ENCODE data around the gene MINDY4. TPM values are rescaled to one million over a fixed set of nuclear protein-coding genes. Genes with fewer than 3 reads are reported as not detected.

Gene MINDY4
- total and polyA plus RNA-seq, 2 of the 8 experiments (the other 6 are each of a cell fraction or from before 2014, with no cell fraction given) = 1.3 to 3.6 TPM

DNA sequence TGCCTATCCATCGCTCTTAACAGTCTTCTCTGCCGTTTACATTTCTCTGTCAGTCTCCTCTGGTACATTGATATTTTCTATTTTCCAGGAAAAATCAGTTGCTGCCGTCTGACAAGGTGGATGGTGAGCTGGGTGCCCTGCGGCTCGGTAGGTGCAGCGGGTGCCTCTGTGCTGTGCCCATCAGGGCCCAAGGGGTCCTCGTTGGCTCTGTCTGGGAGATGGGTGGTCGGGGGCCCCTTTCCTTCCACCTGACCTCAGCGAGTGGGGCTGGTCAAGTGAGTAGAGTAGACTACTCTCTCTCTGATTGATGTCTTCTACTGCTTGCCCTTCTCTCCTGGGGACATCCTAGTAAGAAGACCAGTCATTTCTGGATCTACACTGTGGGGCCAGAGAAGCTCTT is 57.4 kb downstream of the MINDY4 start:
- Histone ChIP-seq H2AK5ac (ENCODE audit: low read depth, low read length) (no peak overlapping the region), H4K5ac (ENCODE audit: insufficient read length, low read depth, low read length) (no peak overlapping the region), H3K23me2 (ENCODE audit: low read depth, low read length) (no peaks in the 10 kb centered on the region), H4K8ac (ENCODE audit: extremely low read depth, insufficient read depth, low read length) (no peak overlapping the region), H2BK120ac (replicated peaks; ENCODE audit: low read depth, low read length) (no peak overlapping the region), H2BK12ac (ENCODE audit: low read depth, low read length) (no peak overlapping the region), H3K18ac (ENCODE audit: extremely low read depth, low read length) (no peak overlapping the region), H3K79me2 (ENCODE audit: control insufficient read depth in 1 of 2, insufficient read depth in 2 of 2, low read length in 2 of 2) (no peaks in the 10 kb centered on the region), H3K4me3 (ENCODE audit: extremely low read depth in 1 of 4, insufficient read depth in 2 of 4, low read depth in 3 of 4, low read length in 4 of 4) (no peak overlapping the region), H3K9ac (replicated peaks in 1 of 4; ENCODE audit: extremely low read depth in 1 of 4, low read depth in 3 of 4, low read length in 3 of 4) (no peak overlapping the region), H3K4me2 (ENCODE audit: insufficient read depth in 1 of 2, low read depth in 2 of 2, low read length in 2 of 2) (no peak overlapping the region), H3K23ac (ENCODE audit: insufficient read length) (no peak overlapping the region), H2BK20ac (ENCODE audit: low read length) (no peak overlapping the region), H3K9me3 (ENCODE audit: insufficient read depth in 2 of 2, low read depth in 1 of 2, low read length in 1 of 2) (peaks cover 4 to 12% of the 10 kb centered on the region in 2 experiments; a peak in 2 of 4 replicates), H2AFZ (ENCODE audit: low read length) (no peak overlapping the region), H3K27ac (ENCODE audit: low read depth, low read length) (no peak overlapping the region), H4K20me1 (replicated peaks in 1 of 2; ENCODE audit: control insufficient read depth in 1 of 2, insufficient read depth in 2 of 2, low read length in 2 of 2) (no peaks in the 10 kb centered on the region), H3K56ac (replicated peaks; ENCODE audit: insufficient read length, low read depth, low read length) (no peak overlapping the region), H2BK5ac (ENCODE audit: low read depth, low read length) (no peak overlapping the region), H3K27me3 (replicated peaks in 1 of 4; ENCODE audit: control insufficient read depth in 3 of 4, extremely low read depth in 1 of 4, insufficient read depth in 3 of 4, low read length in 3 of 4) (no peaks in the 10 kb centered on the region), H3K14ac (ENCODE audit: insufficient read length) (no peak overlapping the region), H4K91ac (replicated peaks; ENCODE audit: insufficient read length, low read length) (no peak overlapping the region), H2BK15ac (ENCODE audit: low read length) (no peak overlapping the region), H3K79me1 (ENCODE audit: low read depth, low read length) (no peaks in the 10 kb centered on the region), H3K36me3 (ENCODE audit: control insufficient read depth in 2 of 4, insufficient read depth in 4 of 4, low read length in 3 of 4) (peaks cover 0 to 1% (median 0%) of the 10 kb centered on the region in 4 experiments; a peak in 1 of 8 replicates), H3K4ac (replicated peaks; ENCODE audit: insufficient read length, low read depth, low read length) (no peak overlapping the region), H3K4me1 (replicated peaks in 1 of 4; ENCODE audit: control insufficient read depth in 3 of 4, insufficient read depth in 4 of 4, low read length in 3 of 4) (0 out of 7 replicates have a peak, but pooled peaks cover 0 to 2% (median 0%) of the 10 kb centered on the region in 4 experiments)
- CTCF ChIA-PET (ENCODE audit: partially characterized antibody) = interaction anchor here (1.1 to 1.9 kb wide), 2 partner anchors 12 to 81 kb away, joined by 3 to 6 read pairs; no protein-coding TSS in a partner anchor
- DNase-seq (ENCODE audit: low read depth in 1 of 2, low spot score in 2 of 2) (no peak), FAIRE-seq (no peak)
- 92% methylated on average over 7 of the region's 9 CpGs; no CpG with 5 or more reads in 1 of the 2 experiments for WGBS, 2 experiments (ENCODE audit: extremely low coverage in 1 of 2, insufficient coverage in 1 of 2, insufficient read length in 1 of 2, insufficient replicate concordance in 2 of 2, low coverage in 1 of 2, low lambda C conversion rate in 2 of 2, missing lambda C conversion rate in 1 of 2)
- POLR2A ChIA-PET (ENCODE audit: partially characterized antibody) = interaction anchor here (1.5 kb wide), 1 partner anchor 12 kb away, joined by 4 read pairs; no protein-coding TSS in a partner anchor
- TF ChIP-seq TEAD4 (IDR thresholded peaks at IDR 0.05; ENCODE audit: low read depth, low read length) (no peak), SP4 (IDR thresholded peaks at IDR 0.05; ENCODE audit: low read length) (no peak), POLR2AphosphoS5 (IDR thresholded peaks at IDR 0.05; ENCODE audit: low read depth, low read length) (no peak), PHF8 (conservative IDR thresholded peaks at IDR 0.05; ENCODE audit: low read depth, low read length) (no peak), JUN (IDR thresholded peaks at IDR 0.05; ENCODE audit: low read depth, low read length) (no peak), KDM1A (IDR thresholded peaks at IDR 0.05; ENCODE audit: borderline replicate concordance, low read length) (no peak), SIX5 (IDR thresholded peaks at IDR 0.05; ENCODE audit: low read depth, low read length) (no peak), BRCA1 (IDR thresholded peaks at IDR 0.05; ENCODE audit: low read depth, low read length) (no peak), BACH1 (IDR thresholded peaks at IDR 0.05; ENCODE audit: low read length) (no peak)
- TF ChIP-seq, protein P1, sequence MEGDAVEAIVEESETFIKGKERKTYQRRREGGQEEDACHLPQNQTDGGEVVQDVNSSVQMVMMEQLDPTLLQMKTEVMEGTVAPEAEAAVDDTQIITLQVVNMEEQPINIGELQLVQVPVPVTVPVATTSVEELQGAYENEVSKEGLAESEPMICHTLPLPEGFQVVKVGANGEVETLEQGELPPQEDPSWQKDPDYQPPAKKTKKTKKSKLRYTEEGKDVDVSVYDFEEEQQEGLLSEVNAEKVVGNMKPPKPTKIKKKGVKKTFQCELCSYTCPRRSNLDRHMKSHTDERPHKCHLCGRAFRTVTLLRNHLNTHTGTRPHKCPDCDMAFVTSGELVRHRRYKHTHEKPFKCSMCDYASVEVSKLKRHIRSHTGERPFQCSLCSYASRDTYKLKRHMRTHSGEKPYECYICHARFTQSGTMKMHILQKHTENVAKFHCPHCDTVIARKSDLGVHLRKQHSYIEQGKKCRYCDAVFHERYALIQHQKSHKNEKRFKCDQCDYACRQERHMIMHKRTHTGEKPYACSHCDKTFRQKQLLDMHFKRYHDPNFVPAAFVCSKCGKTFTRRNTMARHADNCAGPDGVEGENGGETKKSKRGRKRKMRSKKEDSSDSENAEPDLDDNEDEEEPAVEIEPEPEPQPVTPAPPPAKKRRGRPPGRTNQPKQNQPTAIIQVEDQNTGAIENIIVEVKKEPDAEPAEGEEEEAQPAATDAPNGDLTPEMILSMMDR (IDR thresholded peaks at IDR 0.05; ENCODE audit: control extremely low read depth in 1 of 3, insufficient read depth in 1 of 3, low read depth in 1 of 3, low read length in 3 of 3) = no peak

Measured in H1 (cell line).